ENCODE measurements around the gene SLC39A3. TPM values are rescaled to one million over a fixed set of nuclear protein-coding genes. Genes with fewer than 3 reads are reported as not detected.

Gene SLC39A3
- total RNA-seq, 1 experiment from 2014 or later, result 32.4 TPM

DNA sequence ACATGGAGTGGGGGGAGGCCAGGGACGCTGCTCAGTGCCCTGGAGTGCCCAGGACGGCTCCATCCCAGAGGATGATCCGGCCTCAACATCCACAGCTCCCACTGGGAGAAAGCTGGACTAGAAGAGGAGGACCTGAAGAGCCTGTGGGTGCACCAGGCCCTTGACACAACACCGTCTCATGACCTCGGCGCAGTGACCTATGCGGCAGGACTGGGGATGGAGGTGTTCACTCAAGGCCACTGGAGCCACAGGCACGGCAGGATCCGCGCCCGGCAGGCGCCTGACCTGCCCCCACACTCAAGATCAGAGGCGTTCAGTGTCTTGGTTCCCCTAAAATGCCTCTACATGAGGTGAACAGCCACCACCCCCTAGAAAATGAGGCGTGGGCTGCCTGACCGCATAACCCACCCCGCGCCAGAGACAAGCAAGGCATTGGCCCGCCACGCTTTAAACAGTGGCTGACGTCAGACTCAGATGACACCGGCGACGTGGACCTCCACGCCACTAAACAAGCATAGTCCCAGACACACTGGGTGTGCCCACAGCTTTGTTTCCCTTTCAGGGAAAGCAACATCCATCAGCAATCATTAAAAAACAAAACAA is 35.2 kb upstream of the SLC39A3 start:
- Histone ChIP-seq H2BK12ac (ENCODE audit: insufficient read length, low read depth, low read length) (no peak overlapping the region), H3T11ph (ENCODE audit: low read length) (no peak overlapping the region), H3K14ac (ENCODE audit: insufficient read depth, low read length) (no peak overlapping the region), H3K56ac (ENCODE audit: insufficient read length, low read depth, low read length) (no peak overlapping the region), H2BK15ac (ENCODE audit: low read depth, low read length) (no peak overlapping the region), H2BK20ac (ENCODE audit: low read depth, low read length, poor library complexity, severe bottlenecking) (no peak overlapping the region), H4K8ac (replicated peaks; ENCODE audit: insufficient read length, low read depth, low read length) (no peak overlapping the region), H3K27ac (ENCODE audit: insufficient read length, low read depth, low read length) (no peak overlapping the region), H3K27me3 (ENCODE audit: insufficient read depth, low read length) (no peaks in the 10 kb centered on the region), H3K9ac (ENCODE audit: extremely low read depth, insufficient read length, low read length) (no peak overlapping the region), H2AFZ (ENCODE audit: low read length) (no peak overlapping the region), H2AK5ac (ENCODE audit: insufficient read length, low read length) (no peak overlapping the region), H4K5ac (ENCODE audit: insufficient read length, low read depth, low read length) (no peak overlapping the region), H3K4me2 (ENCODE audit: insufficient read depth, insufficient read length, low read length) (no peak overlapping the region), H4K91ac (ENCODE audit: insufficient read length, low read depth, low read length) (no peak overlapping the region), H3K79me2 (ENCODE audit: insufficient read depth, low read length) (peaks cover 76% of the 10 kb centered on the region), H3K79me1 (ENCODE audit: insufficient read depth, low read depth, low read length, poor library complexity, severe bottlenecking) (peaks cover 13% of the 10 kb centered on the region), H3K4ac (ENCODE audit: low read depth, low read length) (no peak overlapping the region), H3K4me1 (ENCODE audit: insufficient read depth, low read length) (no peaks in the 10 kb centered on the region), H2BK120ac (ENCODE audit: low read depth, low read length, poor library complexity, severe bottlenecking) (no peak overlapping the region), H2BK5ac (ENCODE audit: insufficient read length, low read length) (no peak overlapping the region), H3K18ac (ENCODE audit: insufficient read length, low read depth, low read length) (no peak overlapping the region), H3K23me2 (ENCODE audit: insufficient read length, low read depth, low read length, poor library complexity, severe bottlenecking) (no peaks in the 10 kb centered on the region), H4K20me1 (ENCODE audit: control insufficient read depth, insufficient read depth, insufficient read length) (no peaks in the 10 kb centered on the region), H3K23ac (ENCODE audit: insufficient read length, low read depth, low read length) (no peak overlapping the region), H3K9me3 (ENCODE audit: control insufficient read depth, low read depth, low read length) (no peaks in the 10 kb centered on the region)
- Mint-ChIP-seq H3K36me3 (ENCODE audit: insufficient read depth in 1 of 3, low read depth in 3 of 3) (peaks cover 5 to 21% (median 17%) of the 10 kb centered on the region in 3 experiments; a peak in 6 of 7 replicates), H3K4me3 (no peak overlapping the region), H3K27ac (peak overlapping the region; percentile 9 to 69 (median 38); a peak in 2 of 7 replicates), H3K9me3 (no peaks in the 10 kb centered on the region), H3K27me3 (ENCODE audit: low read depth) (no peaks in the 10 kb centered on the region), H3K4me1 (no peaks in the 10 kb centered on the region; a peak in 1 of 4 replicates)
- TF ChIP-seq CTCF (conservative IDR thresholded peaks at IDR 0.05), result no peak
- no CpG with 5 or more reads among the region's 24 CpGs for WGBS (ENCODE audit: extremely low coverage, insufficient read length, low lambda C conversion rate)
- DNase-seq, result no peak
